H1 (cell line): ENCODE results near the gene FAM83C. TPM values are rescaled to one million over a fixed set of nuclear protein-coding genes. Genes with fewer than 3 reads are reported as not detected.

Experiments
- CBX8 ChIP-seq: fragments of 300-800, 300-1000 bp; sonication (generic); IDR thresholded peaks from 2 replicates; pipeline ENCODE4 v1.7.1; 2016; ENCODE audit warnings: low read depth, low read length, borderline replicate concordance
- CHD7 ChIP-seq: fragments of 300-600 bp; sonication (generic); IDR thresholded peaks from 2 replicates; pipeline ENCODE4 v1.7.1; 2012; ENCODE audit warnings: low read length, moderate library complexity, mild to moderate bottlenecking, inconsistent platforms; ENCODE audit not compliant: insufficient replicate concordance
- TEAD4 ChIP-seq: IDR thresholded peaks from 2 replicates; pipeline ENCODE4 v1.6.1; 2012; ENCODE audit warnings: low read depth, low read length, inconsistent platforms, mixed read lengths
- polyA plus RNA-seq, 7 experiments: library from polyadenylated mRNA; depleted of rRNA in 3 of 7; stranded (reverse) in 5 of 7; unstranded in 2 of 7; fragments of >200 nt in 5 of 7; fragments of 200-250 nt in 2 of 7; gene quantifications; 1 replicate in 5 of 7; 2 replicates in 1 of 7; 4 replicates in 1 of 7; pipeline versions ENCODE4 v1.2.1 to v1.2.3, GENCODE V29; 2011 to 2013; ENCODE audit warnings: missing spikeins in 2 of 7, mixed read lengths in 2 of 7
- total RNA-seq: library from RNA; stranded (reverse); fragmentation: NEBNext Ultra II Directional; extraction: Animal tissue kit (Norgen Biotek cat#: 25700); gene quantifications from 2 replicates; pipeline ENCODE4 v1.2.1, GENCODE V29; 2021

FAM83C gene
- total and polyA plus RNA-seq, 2 of the 8 experiments (the other 6 are each of a cell fraction or from before 2014, with no cell fraction given), result not detected

- no peak for TF ChIP-seq CHD7
- no peak for TF ChIP-seq TEAD4
- TF ChIP-seq CBX8, result no peak
These were observed 56.3 kb downstream of the FAM83C start (continued) for GRCh38 chr20:35235881-35236280.
